Breast epithelium (tissue), 4 donors: ENCODE data around the gene XPO6. TPM values are rescaled to one million over a fixed set of nuclear protein-coding genes. Genes with fewer than 3 reads are reported as not detected.

ENCODE experiments used
- DNase-seq, 2 donors: peaks; one replicate each; pipeline ENCODE4 v3.0.0-alpha.2; 2019; ENCODE audit warnings: low spot score in 2 of 2
- H3K27ac ChIP-seq, 2 donors: fragments of 200-600 bp; sonication (generic) in 1 of 2; one replicate each; pipeline ENCODE4 v1.5.1; 2016 to 2019; ENCODE audit warnings: mild to moderate bottlenecking in 1 of 2
- H3K27me3 ChIP-seq, 2 donors: fragments of 200-600 bp; sonication (generic) in 1 of 2; one replicate each; pipeline versions ENCODE4 v1.5.1 to v1.6.0; 2017 to 2019; ENCODE audit warnings: control low read depth in 1 of 2, mild to moderate bottlenecking in 1 of 2
- H3K36me3 ChIP-seq: fragments of 200-600 bp; one replicate; pipeline ENCODE4 v1.5.1; 2019
- H3K4me1 ChIP-seq, 2 donors: fragments of 200-600 bp; sonication (generic); one replicate each; pipeline ENCODE4 v1.5.1; 2016 to 2019; ENCODE audit warnings: control low read depth in 1 of 2
- H3K4me3 ChIP-seq, 3 donors: fragments of 200-600 bp; sonication (generic); 1 replicate in 2 of 3; 2 replicates in 1 of 3; pipeline ENCODE4 v1.5.1; 2016 to 2019; ENCODE audit warnings: mild to moderate bottlenecking in 3 of 3, moderate library complexity in 2 of 3
- H3K9me3 ChIP-seq, 2 donors: fragments of 200-600 bp; sonication (generic) in 1 of 2; one replicate each; pipeline ENCODE4 v1.5.1; 2016 to 2019; ENCODE audit warnings: control low read depth in 1 of 2
- POLR2A ChIP-seq: fragments of 450-650 bp; IDR thresholded peaks from one replicate; pipeline ENCODE4 v1.6.1; 2016; ENCODE audit warnings: antibody characterized with exemption, mild to moderate bottlenecking, moderate library complexity
- POLR2AphosphoS5 ChIP-seq, 3 donors: sonication (generic); formaldehyde crosslinking; IDR thresholded peaks; one replicate each; pipeline ENCODE4 v1.6.1; 2017; ENCODE audit warnings: antibody characterized with exemption in 3 of 3
- intact Hi-C: fragments of 100-400 bp; cut with DNase I; formaldehyde crosslinking; loops from one replicate; pipeline ENCODE4 v1.15.1; 2023; ENCODE audit warnings: low total_unique reads
- total RNA-seq, 3 donors: library from RNA; depleted of rRNA; stranded (reverse); fragments of >200 nt; gene quantifications; one replicate each; pipeline ENCODE4 v1.1.0, GENCODE V29; 2016
- TF ChIP-seq, protein P1 (sequence below), 3 donors: fragments of 450-650 bp; IDR thresholded peaks; one replicate each; pipeline ENCODE4 v1.5.1; 2016 to 2017; ENCODE audit warnings: antibody characterized with exemption in 3 of 3, mild to moderate bottlenecking in 3 of 3, moderate library complexity in 3 of 3

Gene XPO6
- total RNA-seq, 3 donors from 2014 or later, result 66.4 to 84.6 (median 67.4) TPM

DNA sequence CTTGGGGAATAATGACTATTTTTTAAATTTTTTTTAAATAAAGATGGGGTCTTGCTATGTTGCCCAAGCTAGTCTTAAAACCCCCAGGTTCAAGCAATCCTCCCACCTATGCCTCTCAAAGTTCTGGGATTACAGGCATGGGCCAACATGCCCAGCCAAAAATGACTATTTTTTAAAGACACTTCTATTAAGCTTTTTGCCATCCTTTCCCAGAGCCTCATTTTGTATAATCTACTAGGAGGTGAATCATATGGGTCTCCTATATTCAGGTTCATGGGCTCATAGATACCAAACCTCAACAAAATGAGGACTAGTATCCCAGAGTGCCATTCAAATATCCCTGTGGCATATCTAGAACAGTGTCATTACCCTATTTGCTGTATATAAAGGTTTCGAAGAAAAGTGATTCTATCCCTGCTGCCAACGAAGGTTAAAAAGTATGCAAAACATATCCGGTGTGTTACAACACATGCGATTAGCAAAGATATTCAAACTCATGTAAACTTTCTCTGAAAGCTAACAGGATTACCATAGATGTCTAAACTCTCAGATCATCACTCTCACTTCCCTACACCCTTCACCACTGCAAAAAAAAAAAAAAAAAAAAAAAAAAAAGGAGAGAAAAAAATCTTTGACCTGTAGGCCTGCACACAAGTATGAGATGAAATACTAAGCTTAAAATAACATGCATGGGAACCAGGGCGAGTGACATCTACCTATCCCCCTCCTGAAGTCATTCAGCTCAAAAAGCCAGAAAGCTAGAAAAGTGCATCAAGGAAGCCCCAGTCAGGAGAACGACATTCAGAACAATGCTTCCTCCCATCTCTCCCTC is 23.5 kb downstream of the XPO6 start:
- Histone ChIP-seq H3K4me1 (no peaks in the 10 kb centered on the region), H3K36me3 (no peaks in the 10 kb centered on the region), H3K27me3 (no peaks in the 10 kb centered on the region), H3K4me3 (no peak overlapping the region), H3K9me3 (no peaks in the 10 kb centered on the region), H3K27ac (no peak overlapping the region)
- intact Hi-C loops, result no loop called here
- TF ChIP-seq POLR2AphosphoS5 (IDR thresholded peaks at IDR 0.05), result no peak
- no peak for TF ChIP-seq POLR2A
- TF ChIP-seq, protein P1, sequence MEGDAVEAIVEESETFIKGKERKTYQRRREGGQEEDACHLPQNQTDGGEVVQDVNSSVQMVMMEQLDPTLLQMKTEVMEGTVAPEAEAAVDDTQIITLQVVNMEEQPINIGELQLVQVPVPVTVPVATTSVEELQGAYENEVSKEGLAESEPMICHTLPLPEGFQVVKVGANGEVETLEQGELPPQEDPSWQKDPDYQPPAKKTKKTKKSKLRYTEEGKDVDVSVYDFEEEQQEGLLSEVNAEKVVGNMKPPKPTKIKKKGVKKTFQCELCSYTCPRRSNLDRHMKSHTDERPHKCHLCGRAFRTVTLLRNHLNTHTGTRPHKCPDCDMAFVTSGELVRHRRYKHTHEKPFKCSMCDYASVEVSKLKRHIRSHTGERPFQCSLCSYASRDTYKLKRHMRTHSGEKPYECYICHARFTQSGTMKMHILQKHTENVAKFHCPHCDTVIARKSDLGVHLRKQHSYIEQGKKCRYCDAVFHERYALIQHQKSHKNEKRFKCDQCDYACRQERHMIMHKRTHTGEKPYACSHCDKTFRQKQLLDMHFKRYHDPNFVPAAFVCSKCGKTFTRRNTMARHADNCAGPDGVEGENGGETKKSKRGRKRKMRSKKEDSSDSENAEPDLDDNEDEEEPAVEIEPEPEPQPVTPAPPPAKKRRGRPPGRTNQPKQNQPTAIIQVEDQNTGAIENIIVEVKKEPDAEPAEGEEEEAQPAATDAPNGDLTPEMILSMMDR (IDR thresholded peaks at IDR 0.05), result no peak
- no peak for DNase-seq

DNA sequence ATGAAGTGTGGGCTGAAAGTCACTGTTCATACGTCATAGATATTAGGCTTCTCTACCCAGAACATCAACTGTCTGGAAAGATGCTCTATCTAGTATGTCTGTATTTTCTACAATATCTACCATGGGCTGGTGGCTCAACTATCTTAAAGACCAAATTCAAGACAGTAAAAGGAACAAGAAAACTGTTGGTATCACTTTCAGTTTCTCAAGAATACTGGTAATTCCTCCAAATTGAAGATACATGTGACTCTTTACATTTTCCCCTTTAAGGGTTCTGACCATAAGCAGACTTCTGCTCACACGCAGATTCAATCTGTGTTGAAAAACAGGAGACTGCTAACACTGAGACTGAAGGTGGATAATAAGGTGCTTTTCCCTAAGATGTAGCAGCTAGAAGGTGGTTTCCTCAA is 24.2 kb downstream of the XPO6 start:
- TF ChIP-seq POLR2A, result no peak
- TF ChIP-seq, protein P1 (IDR thresholded peaks at IDR 0.05), result no peak
- TF ChIP-seq POLR2AphosphoS5 (IDR thresholded peaks at IDR 0.05), result no peak
- Histone ChIP-seq H3K4me1 (no peaks in the 10 kb centered on the region), H3K9me3 (no peaks in the 10 kb centered on the region), H3K27me3 (no peaks in the 10 kb centered on the region), H3K27ac (no peak overlapping the region), H3K36me3 (no peaks in the 10 kb centered on the region), H3K4me3 (no peak overlapping the region)
- intact Hi-C loops, result no loop called here
- DNase-seq, result no peak

DNA sequence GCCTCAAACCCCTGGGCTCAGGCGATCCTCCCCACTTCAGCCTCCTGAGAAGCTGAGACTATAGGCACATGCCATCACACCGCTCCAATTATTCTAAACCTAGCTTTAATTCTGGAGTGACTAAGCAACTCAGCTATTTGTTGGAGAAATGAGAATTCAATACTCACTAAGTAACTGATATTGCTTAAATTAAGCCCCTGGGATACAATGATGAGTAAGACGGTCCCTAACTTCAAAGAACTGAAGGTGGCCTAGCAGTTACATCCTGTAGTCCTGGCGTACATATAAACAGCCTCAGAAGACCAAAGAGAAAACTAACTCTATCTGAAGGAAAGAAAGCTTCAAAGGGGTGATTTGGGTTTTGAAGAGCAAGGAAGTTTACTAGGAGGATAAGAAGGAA is 25.0 kb downstream of the XPO6 start:
- no peaks in the 10 kb centered on the region for H3K27me3 ChIP-seq
- no peak for DNase-seq
- TF ChIP-seq POLR2AphosphoS5 (IDR thresholded peaks at IDR 0.05) (no peak), POLR2A (no peak)
- TF ChIP-seq, protein P1 (IDR thresholded peaks at IDR 0.05), result no peak
- H3K4me1 ChIP-seq, result peaks cover 0 to under 1% of the 10 kb centered on the region in 2 donors
- H3K27ac ChIP-seq, result no peak overlapping the region
- intact Hi-C loops, result no loop called here
- no peaks in the 10 kb centered on the region for H3K9me3 ChIP-seq
- H3K4me3 ChIP-seq, result no peak overlapping the region
- no peaks in the 10 kb centered on the region for H3K36me3 ChIP-seq

DNA sequence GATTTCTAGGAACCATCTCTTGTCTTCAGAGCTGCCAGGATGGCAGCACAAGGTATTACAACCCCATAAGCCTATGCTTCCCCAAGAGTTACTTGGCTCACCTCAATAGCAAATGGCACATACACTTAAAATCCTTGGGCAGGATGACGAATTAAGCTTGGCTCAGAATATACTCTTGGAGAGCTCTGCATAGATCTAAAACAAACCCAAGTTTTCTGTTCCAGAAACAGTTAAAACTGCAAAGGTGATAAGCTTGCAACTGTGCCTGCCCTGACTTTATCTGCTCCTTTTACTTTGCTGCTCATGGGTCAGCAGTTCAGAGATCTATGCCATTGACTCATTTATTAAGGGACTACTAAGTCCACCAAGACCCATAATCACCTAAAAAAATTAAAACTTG is 26.1 kb downstream of the XPO6 start:
- intact Hi-C loops, result no loop called here
- no peaks in the 10 kb centered on the region for H3K27me3 ChIP-seq
- no peaks in the 10 kb centered on the region for H3K36me3 ChIP-seq

DNA sequence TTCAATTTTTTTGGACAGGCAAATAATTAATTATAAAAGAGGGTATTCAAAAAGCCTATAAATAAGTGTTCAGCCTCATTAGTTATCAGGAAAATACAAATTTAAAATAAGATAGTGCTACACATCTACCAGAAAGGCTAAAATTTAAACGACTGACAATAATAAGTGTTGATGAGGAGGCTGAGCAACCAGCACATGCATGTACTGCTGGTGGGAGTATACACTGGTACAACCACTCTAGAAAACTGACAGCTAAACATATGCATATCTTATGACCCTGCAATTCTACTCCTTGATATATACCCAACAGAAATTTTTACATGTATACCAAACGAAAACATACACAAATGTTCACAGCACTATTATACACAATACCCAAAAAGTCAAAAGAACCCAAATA is 27.1 kb downstream of the XPO6 start:
- no peak for TF ChIP-seq POLR2AphosphoS5 (IDR thresholded peaks at IDR 0.05)
- TF ChIP-seq, protein P1 (IDR thresholded peaks at IDR 0.05), result no peak
- no peak for TF ChIP-seq POLR2A
- H3K27me3 ChIP-seq, result no peaks in the 10 kb centered on the region
- no peaks in the 10 kb centered on the region for H3K36me3 ChIP-seq
- peaks cover 0 to 14% of the 10 kb centered on the region in 2 donors for H3K4me1 ChIP-seq
- no peak overlapping the region for H3K4me3 ChIP-seq
- intact Hi-C loops, result no loop called here
- DNase-seq, result no peak
- H3K9me3 ChIP-seq, result no peaks in the 10 kb centered on the region
- no peak overlapping the region for H3K27ac ChIP-seq

More for the DNA sequence above, 26.1 kb downstream of the XPO6 start:
- DNase-seq, result no peak
- Histone ChIP-seq H3K27ac (no peak overlapping the region), H3K9me3 (no peaks in the 10 kb centered on the region), H3K4me3 (no peak overlapping the region), H3K4me1 (peaks cover 0 to 12% of the 10 kb centered on the region in 2 donors)
- TF ChIP-seq POLR2AphosphoS5 (IDR thresholded peaks at IDR 0.05), result no peak
- TF ChIP-seq, protein P1 (IDR thresholded peaks at IDR 0.05), result no peak
- no peak for TF ChIP-seq POLR2A
